Measurements from ENCODE around the gene PLCL2. TPM values are rescaled to one million over a fixed set of nuclear protein-coding genes. Genes with fewer than 3 reads are reported as not detected.

Gene PLCL2
- total RNA-seq, 2 donors from 2014 or later = 13.7 to 25.7 TPM

DNA sequence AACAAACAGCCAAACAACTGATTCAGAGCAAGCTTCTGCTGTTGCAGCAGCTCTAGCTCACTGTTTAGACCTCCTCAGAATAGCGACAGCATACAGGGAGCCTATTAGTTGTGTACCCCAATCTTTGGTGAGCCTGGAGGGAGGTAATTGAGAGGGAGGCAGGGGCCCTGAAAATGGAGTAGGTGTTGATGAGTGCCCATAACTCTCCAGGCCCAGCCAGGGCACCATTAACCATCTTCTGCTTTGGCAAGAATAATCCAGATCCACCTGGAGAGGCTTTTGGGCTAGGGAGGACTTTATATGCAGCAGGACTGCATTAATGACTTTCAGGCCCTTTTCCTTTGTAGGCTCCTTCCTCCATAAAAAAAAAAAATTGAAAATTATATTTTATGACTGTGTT, 20.9 kb downstream of the PLCL2 start:
- TF ChIP-seq POLR2A (IDR thresholded peaks at IDR 0.05) = no peak
- TF ChIP-seq, protein P1, sequence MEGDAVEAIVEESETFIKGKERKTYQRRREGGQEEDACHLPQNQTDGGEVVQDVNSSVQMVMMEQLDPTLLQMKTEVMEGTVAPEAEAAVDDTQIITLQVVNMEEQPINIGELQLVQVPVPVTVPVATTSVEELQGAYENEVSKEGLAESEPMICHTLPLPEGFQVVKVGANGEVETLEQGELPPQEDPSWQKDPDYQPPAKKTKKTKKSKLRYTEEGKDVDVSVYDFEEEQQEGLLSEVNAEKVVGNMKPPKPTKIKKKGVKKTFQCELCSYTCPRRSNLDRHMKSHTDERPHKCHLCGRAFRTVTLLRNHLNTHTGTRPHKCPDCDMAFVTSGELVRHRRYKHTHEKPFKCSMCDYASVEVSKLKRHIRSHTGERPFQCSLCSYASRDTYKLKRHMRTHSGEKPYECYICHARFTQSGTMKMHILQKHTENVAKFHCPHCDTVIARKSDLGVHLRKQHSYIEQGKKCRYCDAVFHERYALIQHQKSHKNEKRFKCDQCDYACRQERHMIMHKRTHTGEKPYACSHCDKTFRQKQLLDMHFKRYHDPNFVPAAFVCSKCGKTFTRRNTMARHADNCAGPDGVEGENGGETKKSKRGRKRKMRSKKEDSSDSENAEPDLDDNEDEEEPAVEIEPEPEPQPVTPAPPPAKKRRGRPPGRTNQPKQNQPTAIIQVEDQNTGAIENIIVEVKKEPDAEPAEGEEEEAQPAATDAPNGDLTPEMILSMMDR (IDR thresholded peaks at IDR 0.05) = no peak
- no peaks in the 10 kb centered on the region for H3K36me3 ChIP-seq (replicated peaks in 1 of 2; ENCODE audit: insufficient read depth in 1 of 2, low read depth in 2 of 2)
- no peak for ATAC-seq

DNA sequence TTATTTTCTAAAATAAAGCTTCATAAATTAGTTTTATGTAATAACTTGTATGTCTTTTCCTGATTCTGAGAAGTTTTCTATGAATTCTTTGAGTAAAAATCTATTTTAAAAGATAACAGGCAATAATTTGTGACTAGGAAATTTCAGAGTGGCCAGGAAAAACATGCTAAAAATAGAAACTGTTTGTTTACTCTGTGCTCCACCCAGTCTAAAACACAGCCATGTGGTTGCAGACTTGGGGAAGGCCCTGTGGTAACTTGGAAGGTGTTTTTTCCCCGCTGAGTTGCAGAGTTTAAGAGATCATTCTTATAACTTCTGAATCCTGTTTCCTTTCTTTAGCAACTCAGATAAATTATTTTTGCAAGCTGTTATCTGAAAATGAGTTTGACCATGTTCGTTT, 21.9 kb downstream of the PLCL2 start:
- no peak for TF ChIP-seq POLR2A (IDR thresholded peaks at IDR 0.05)
- TF ChIP-seq, protein P1 (IDR thresholded peaks at IDR 0.05) = no peak
- ATAC-seq (peak; percentile 78), DNase-seq (peak in 3 of 4 donors; percentile 45 to 59 (median 45))
- Histone ChIP-seq H3K27me3 (no peaks in the 10 kb centered on the region), H3K4me1 (peaks cover 52% of the 10 kb centered on the region), H3K4me3 (no peak overlapping the region), H3K36me3 (replicated peaks in 1 of 2; ENCODE audit: insufficient read depth in 1 of 2, low read depth in 2 of 2) (no peaks in the 10 kb centered on the region), H3K27ac (peak overlapping the region in 3 of 4 donors; percentile 22 to 61 (median 46)), H3K9me3 (no peaks in the 10 kb centered on the region)
- intact Hi-C loops (cut with DNase I) = no loop called here
- WGBS, 2 donors = 0 to 1% methylated on average over 2 of the region's 2 CpGs

More for the DNA sequence above, 20.9 kb downstream of the PLCL2 start:
- Histone ChIP-seq H3K9me3 (no peaks in the 10 kb centered on the region), H3K27me3 (no peaks in the 10 kb centered on the region), H3K4me3 (no peak overlapping the region), H3K4me1 (peaks cover 62% of the 10 kb centered on the region), H3K27ac (no peak overlapping the region)
- intact Hi-C loops (cut with DNase I) = no loop called here
- DNase-seq = no peak
- WGBS, 2 donors = 100% methylated on average over 1 of the region's 1 CpG

DNA sequence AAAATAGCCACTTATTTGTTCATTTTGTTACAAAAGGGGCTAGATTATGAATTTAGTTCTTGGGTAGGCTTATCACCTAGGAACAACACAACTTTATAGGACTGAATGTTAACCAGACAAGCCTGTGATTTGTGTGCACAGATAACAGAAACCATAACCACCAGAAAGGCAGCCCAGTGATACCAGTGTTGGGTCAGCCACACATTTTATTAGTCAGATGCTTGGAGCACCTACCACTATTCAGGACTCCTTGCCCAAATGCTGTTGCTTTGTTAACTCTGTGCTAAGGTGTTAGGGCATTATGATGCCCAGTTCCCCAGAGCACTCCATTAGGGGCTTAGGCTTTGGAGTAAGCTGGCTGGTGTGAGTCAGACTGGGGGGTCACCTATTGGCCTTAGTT, 22.5 kb downstream of the PLCL2 start:
- no peak for TF ChIP-seq POLR2A (IDR thresholded peaks at IDR 0.05)
- TF ChIP-seq, protein P1 (IDR thresholded peaks at IDR 0.05) = no peak
- Histone ChIP-seq H3K4me1 (peaks cover 46% of the 10 kb centered on the region), H3K27ac (peak overlapping the region; percentile 18 to 61 (median 34)), H3K4me3 (no peak overlapping the region), H3K27me3 (no peaks in the 10 kb centered on the region), H3K9me3 (no peaks in the 10 kb centered on the region), H3K36me3 (replicated peaks in 1 of 2; ENCODE audit: insufficient read depth in 1 of 2, low read depth in 2 of 2) (no peaks in the 10 kb centered on the region)
- ATAC-seq (peak; percentile 40), DNase-seq (no peak)
- intact Hi-C loops (cut with DNase I) = no loop called here

DNA sequence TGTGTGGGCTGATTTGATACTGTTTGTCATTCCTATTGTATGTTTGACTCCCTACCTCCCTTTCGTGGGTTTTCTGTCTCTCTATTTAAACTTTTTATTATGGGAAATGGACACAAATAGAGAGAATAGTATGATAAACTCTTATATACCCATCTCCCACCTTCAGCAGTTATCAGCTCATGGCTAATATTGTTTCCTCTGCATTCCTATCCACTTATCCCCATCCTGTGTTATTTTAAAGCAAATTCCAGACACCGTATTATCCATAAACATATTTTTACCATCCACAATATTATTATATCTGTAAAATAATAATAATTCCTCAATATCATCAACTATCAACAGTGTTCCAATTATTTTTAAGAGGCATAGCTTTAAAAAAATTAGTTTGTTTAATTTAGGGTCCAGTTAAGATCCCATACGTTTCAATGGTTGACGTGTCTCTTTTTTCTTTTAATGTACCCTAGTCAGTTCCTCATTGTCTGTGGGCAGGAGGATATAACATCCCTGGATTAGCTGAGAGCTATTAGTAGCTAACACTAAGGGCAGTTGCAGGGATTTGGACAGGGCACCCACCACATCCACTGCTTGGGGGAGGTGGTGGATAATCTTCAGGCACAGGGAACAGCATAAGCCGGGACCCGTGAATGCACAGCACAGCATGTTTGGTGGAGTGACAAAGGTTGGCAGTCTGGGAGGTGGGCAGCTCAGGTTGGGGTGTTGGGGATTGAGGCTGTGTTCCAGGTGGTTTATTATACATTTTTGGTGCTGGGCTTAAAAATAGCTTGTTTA, 23.5 kb downstream of the PLCL2 start:
- intact Hi-C loops (cut with DNase I) = no loop called here
- ATAC-seq = no peak
- Histone ChIP-seq H3K9me3 (no peaks in the 10 kb centered on the region), H3K27me3 (no peaks in the 10 kb centered on the region), H3K4me3 (no peak overlapping the region), H3K4me1 (peaks cover 45% of the 10 kb centered on the region), H3K27ac (peak overlapping the region in 1 of 4 donors; percentile 21), H3K36me3 (replicated peaks in 1 of 2; ENCODE audit: insufficient read depth in 1 of 2, low read depth in 2 of 2) (no peaks in the 10 kb centered on the region)
- no peak for DNase-seq
- WGBS, 2 donors = 71 to 77% methylated on average over 6 of the region's 6 CpGs
- no peak for TF ChIP-seq POLR2A (IDR thresholded peaks at IDR 0.05)
- TF ChIP-seq, protein P1 (IDR thresholded peaks at IDR 0.05) = no peak

DNA sequence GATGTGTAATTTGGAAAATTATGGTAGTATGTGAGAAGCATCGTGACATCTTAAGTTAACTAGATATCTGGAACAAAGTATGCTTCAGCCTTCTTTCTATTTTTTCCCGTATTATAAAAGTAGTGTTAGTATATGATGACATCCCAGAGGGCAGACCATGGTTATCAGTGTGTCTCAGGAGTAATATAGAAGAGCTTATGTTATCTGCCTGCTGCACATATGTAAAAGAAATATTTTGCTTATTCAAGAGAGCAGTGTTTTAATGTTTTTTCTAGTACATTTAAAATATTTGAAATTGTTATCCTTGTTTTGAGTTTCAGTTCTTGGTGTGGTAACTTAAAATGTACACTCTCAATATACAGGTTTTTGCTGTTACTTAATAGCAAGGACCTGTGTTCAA, 24.1 kb downstream of the PLCL2 start:
- DNase-seq (no peak), ATAC-seq (no peak)
- no peak overlapping the region for H3K27ac ChIP-seq
- peaks cover 38% of the 10 kb centered on the region for H3K4me1 ChIP-seq
- no peak for TF ChIP-seq POLR2A (IDR thresholded peaks at IDR 0.05)
- TF ChIP-seq, protein P1 (IDR thresholded peaks at IDR 0.05) = no peak
- H3K9me3 ChIP-seq = no peaks in the 10 kb centered on the region
- H3K36me3 ChIP-seq (replicated peaks in 1 of 2; ENCODE audit: insufficient read depth in 1 of 2, low read depth in 2 of 2) = no peaks in the 10 kb centered on the region
- H3K27me3 ChIP-seq = no peaks in the 10 kb centered on the region
- intact Hi-C loops (cut with DNase I) = no loop called here
- 86 to 88% methylated on average over 2 of the region's 2 CpGs for WGBS, 2 donors
- H3K4me3 ChIP-seq = no peak overlapping the region

Measured in body of pancreas (tissue), 4 donors.